BE2C (cell line): Measurements from ENCODE around the gene BMP4.

Experiments
- DNase-seq: peaks from one replicate; pipeline ENCODE4 v3.0.0-alpha.2; 2020
- H3K27me3 ChIP-seq: fragments of 250-450 bp; sonication (Bioruptor Pico); 2 replicates; pipeline ENCODE4 v1.5.1; 2020; ENCODE audit warnings: mild to moderate bottlenecking
- H3K36me3 ChIP-seq: fragments of 250-450 bp; sonication (Bioruptor Pico); 2 replicates; pipeline ENCODE4 v1.5.1; 2020; ENCODE audit warnings: mild to moderate bottlenecking
- H3K4me1 ChIP-seq: fragments of 250-450 bp; sonication (Bioruptor Pico); 2 replicates; pipeline ENCODE4 v1.5.1; 2020
- H3K4me3 ChIP-seq: 2 replicates; pipeline ENCODE4 v1.5.1; 2011; ENCODE audit warnings: low read depth, low read length
- H3K9me3 ChIP-seq: fragments of 250-450 bp; sonication (Bioruptor Pico); 2 replicates; pipeline ENCODE4 v1.5.1; 2020
- CTCF ChIP-seq: IDR thresholded peaks from 2 replicates; pipeline ENCODE4 v1.5.1; 2012; ENCODE audit warnings: mild to moderate bottlenecking, low read depth, low read length

BMP4 gene

GRCh38 chr14:53953002-53953827 is 3.4 kb downstream of the BMP4 start:
- peak; percentile 86 for DNase-seq
- H3K4me1 ChIP-seq = no peaks in the 10 kb centered on the region
- H3K4me3 ChIP-seq = peak overlapping the region; percentile 67
- H3K27me3 ChIP-seq = peaks cover 91% of the 10 kb centered on the region
- TF ChIP-seq CTCF = no peak
- no peaks in the 10 kb centered on the region for H3K36me3 ChIP-seq
- H3K9me3 ChIP-seq = peaks cover 3% of the 10 kb centered on the region; the same call in 1 of the 2 replicates

DNA sequence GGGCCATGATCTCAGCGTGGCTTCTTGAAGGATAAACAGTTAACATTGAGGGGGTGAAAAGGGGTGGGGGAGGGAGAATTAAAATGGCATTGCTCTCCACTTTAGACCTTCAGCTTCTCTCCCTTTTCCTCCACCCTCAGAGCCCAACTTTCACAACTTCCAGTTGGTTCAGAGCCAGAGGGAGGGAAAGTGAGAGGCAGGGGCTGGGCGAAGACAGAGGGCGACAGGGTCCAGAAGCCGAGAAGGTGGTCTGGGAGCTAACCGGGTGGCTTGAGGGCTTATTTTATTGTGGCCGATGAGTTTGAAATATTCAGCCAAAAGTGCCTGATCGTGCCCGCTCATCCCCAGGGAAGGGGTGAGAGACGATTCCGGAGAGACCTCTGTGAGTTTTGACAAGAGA is 4.1 kb downstream of the BMP4 start:
- no peak for TF ChIP-seq CTCF
- peaks cover 3% of the 10 kb centered on the region; the same call in 1 of the 2 replicates for H3K9me3 ChIP-seq
- no peaks in the 10 kb centered on the region for H3K36me3 ChIP-seq
- peaks cover 90% of the 10 kb centered on the region for H3K27me3 ChIP-seq
- no peak for DNase-seq
- peak overlapping the region; percentile 67 for H3K4me3 ChIP-seq
- H3K4me1 ChIP-seq = no peaks in the 10 kb centered on the region

- H3K4me1 ChIP-seq = no peaks in the 10 kb centered on the region
- TF ChIP-seq CTCF = no peak
These were observed 4.9 kb downstream of the BMP4 start for GRCh38 chr14:53951627-53952303.

GRCh38 chr14:53951243-53951626 is 5.4 kb downstream of the BMP4 start:
- no peak for DNase-seq
- H3K9me3 ChIP-seq = peaks cover 3% of the 10 kb centered on the region; the same call in 1 of the 2 replicates
- no peaks in the 10 kb centered on the region for H3K36me3 ChIP-seq
- H3K27me3 ChIP-seq = peaks cover 90% of the 10 kb centered on the region
- no peaks in the 10 kb centered on the region for H3K4me1 ChIP-seq
- no peak for TF ChIP-seq CTCF
- no peak overlapping the region for H3K4me3 ChIP-seq

More at GRCh38 chr14:53951627-53952303, 4.9 kb downstream of the BMP4 start:
- H3K27me3 ChIP-seq = peaks cover 90% of the 10 kb centered on the region
- H3K9me3 ChIP-seq = peaks cover 3% of the 10 kb centered on the region; the same call in 1 of the 2 replicates
- H3K36me3 ChIP-seq = no peaks in the 10 kb centered on the region
- DNase-seq = no peak
- no peak overlapping the region for H3K4me3 ChIP-seq

GRCh38 chr14:53950031-53950793 is 6.4 kb downstream of the BMP4 start:
- no peak for TF ChIP-seq CTCF
- Histone ChIP-seq H3K9me3 (no peaks in the 10 kb centered on the region), H3K4me1 (no peaks in the 10 kb centered on the region), H3K27me3 (peaks cover 86% of the 10 kb centered on the region), H3K36me3 (no peaks in the 10 kb centered on the region), H3K4me3 (no peak overlapping the region)
- no peak for DNase-seq
